ENCODE measurements around the gene FOXJ1.

Gene FOXJ1

GRCh38 chr17:76134911-76135809 is 5.9 kb downstream of the FOXJ1 start:
- DNase-seq (ENCODE audit: low read depth, low spot score) = no peak
- no peak overlapping the region for H3K4me3 ChIP-seq (ENCODE audit: low read length)
- WGBS (ENCODE audit: insufficient coverage, insufficient read length) = no CpG with 5 or more reads among the region's 22 CpGs
- H3K9me3 ChIP-seq (ENCODE audit: control insufficient read depth, insufficient read depth, low read length) = no peaks in the 10 kb centered on the region
- peaks cover 23% of the 10 kb centered on the region for H3K27me3 ChIP-seq (ENCODE audit: control insufficient read depth, insufficient read depth, low read length)
- H3K27ac ChIP-seq (ENCODE audit: low read length) = no peak overlapping the region
- no peaks in the 10 kb centered on the region for H3K36me3 ChIP-seq (ENCODE audit: control insufficient read depth, insufficient read depth, low read length)
- peaks cover 42% of the 10 kb centered on the region for H3K4me1 ChIP-seq (ENCODE audit: control insufficient read depth, insufficient read depth, low read length)

GRCh38 chr17:76132574-76133338 is 8.3 kb downstream of the FOXJ1 start:
- DNase-seq (ENCODE audit: low read depth, low spot score) = no peak
- no peaks in the 10 kb centered on the region for H3K9me3 ChIP-seq (ENCODE audit: control insufficient read depth, insufficient read depth, low read length)
- H3K27ac ChIP-seq (ENCODE audit: low read length) = no peak overlapping the region
- no CpG with 5 or more reads among the region's 21 CpGs for WGBS (ENCODE audit: insufficient coverage, insufficient read length)
- peaks cover 3% of the 10 kb centered on the region; the same call in 1 of the 2 replicates for H3K27me3 ChIP-seq (ENCODE audit: control insufficient read depth, insufficient read depth, low read length)
- H3K4me3 ChIP-seq (ENCODE audit: low read length) = no peak overlapping the region
- H3K4me1 ChIP-seq (ENCODE audit: control insufficient read depth, insufficient read depth, low read length) = peaks cover 28% of the 10 kb centered on the region
- no peaks in the 10 kb centered on the region for H3K36me3 ChIP-seq (ENCODE audit: control insufficient read depth, insufficient read depth, low read length)

- no peak for DNase-seq (ENCODE audit: low read depth, low spot score)
- Histone ChIP-seq H3K27me3 (ENCODE audit: control insufficient read depth, insufficient read depth, low read length) (no peaks in the 10 kb centered on the region; the same call in 1 of the 2 replicates), H3K4me1 (ENCODE audit: control insufficient read depth, insufficient read depth, low read length) (peaks cover 27% of the 10 kb centered on the region), H3K27ac (ENCODE audit: low read length) (no peak overlapping the region), H3K36me3 (ENCODE audit: control insufficient read depth, insufficient read depth, low read length) (no peaks in the 10 kb centered on the region), H3K9me3 (ENCODE audit: control insufficient read depth, insufficient read depth, low read length) (no peaks in the 10 kb centered on the region), H3K4me3 (ENCODE audit: low read length) (no peak overlapping the region)
- WGBS (ENCODE audit: insufficient coverage, insufficient read length) = no CpG with 5 or more reads among the region's 21 CpGs
These were observed 9.1 kb downstream of the FOXJ1 start for GRCh38 chr17:76131692-76132573.

- peaks cover 23% of the 10 kb centered on the region for H3K4me1 ChIP-seq (ENCODE audit: control insufficient read depth, insufficient read depth, low read length)
- no peak for DNase-seq (ENCODE audit: low read depth, low spot score)
- WGBS (ENCODE audit: insufficient coverage, insufficient read length) = no CpG with 5 or more reads among the region's 21 CpGs
- H3K36me3 ChIP-seq (ENCODE audit: control insufficient read depth, insufficient read depth, low read length) = no peaks in the 10 kb centered on the region
- H3K9me3 ChIP-seq (ENCODE audit: control insufficient read depth, insufficient read depth, low read length) = no peaks in the 10 kb centered on the region
- no peaks in the 10 kb centered on the region; the same call in 1 of the 2 replicates for H3K27me3 ChIP-seq (ENCODE audit: control insufficient read depth, insufficient read depth, low read length)
- H3K4me3 ChIP-seq (ENCODE audit: low read length) = no peak overlapping the region
- H3K27ac ChIP-seq (ENCODE audit: low read length) = no peak overlapping the region
These were observed 9.9 kb downstream of the FOXJ1 start for GRCh38 chr17:76131051-76131691.

GRCh38 chr17:76130473-76130872 is 10.6 kb downstream of the FOXJ1 start:
- Histone ChIP-seq H3K27ac (ENCODE audit: low read length) (no peak overlapping the region), H3K9me3 (ENCODE audit: control insufficient read depth, insufficient read depth, low read length) (no peaks in the 10 kb centered on the region), H3K4me1 (ENCODE audit: control insufficient read depth, insufficient read depth, low read length) (peaks cover 18% of the 10 kb centered on the region), H3K27me3 (ENCODE audit: control insufficient read depth, insufficient read depth, low read length) (no peaks in the 10 kb centered on the region; the same call in 1 of the 2 replicates), H3K4me3 (ENCODE audit: low read length) (no peak overlapping the region), H3K36me3 (ENCODE audit: control insufficient read depth, insufficient read depth, low read length) (no peaks in the 10 kb centered on the region)
- DNase-seq (ENCODE audit: low read depth, low spot score) = no peak
- WGBS (ENCODE audit: insufficient coverage, insufficient read length) = no CpG with 5 or more reads among the region's 13 CpGs

- no CpG with 5 or more reads among the region's 1 CpG for WGBS (ENCODE audit: insufficient coverage, insufficient read length)
- Histone ChIP-seq H3K9me3 (ENCODE audit: control insufficient read depth, insufficient read depth, low read length) (no peaks in the 10 kb centered on the region), H3K27ac (ENCODE audit: low read length) (no peak overlapping the region), H3K4me3 (ENCODE audit: low read length) (no peak overlapping the region), H3K36me3 (ENCODE audit: control insufficient read depth, insufficient read depth, low read length) (no peaks in the 10 kb centered on the region), H3K27me3 (ENCODE audit: control insufficient read depth, insufficient read depth, low read length) (no peaks in the 10 kb centered on the region), H3K4me1 (ENCODE audit: control insufficient read depth, insufficient read depth, low read length) (peaks cover 3% of the 10 kb centered on the region; the same call in 1 of the 2 replicates)
- no peak for DNase-seq (ENCODE audit: low read depth, low spot score)
These were observed 15.1 kb downstream of the FOXJ1 start for GRCh38 chr17:76125922-76126321.

- no CpG with 5 or more reads among the region's 5 CpGs for WGBS (ENCODE audit: insufficient coverage, insufficient read length)
These were observed 15.7 kb downstream of the FOXJ1 start for GRCh38 chr17:76125391-76125675.

GRCh38 chr17:76124582-76125390 is 16.3 kb downstream of the FOXJ1 start:
- H3K4me1 ChIP-seq (ENCODE audit: control insufficient read depth, insufficient read depth, low read length) = peaks cover 3% of the 10 kb centered on the region; the same call in 1 of the 2 replicates
- no peak overlapping the region for H3K27ac ChIP-seq (ENCODE audit: low read length)
- no peaks in the 10 kb centered on the region for H3K36me3 ChIP-seq (ENCODE audit: control insufficient read depth, insufficient read depth, low read length)
- no peaks in the 10 kb centered on the region for H3K27me3 ChIP-seq (ENCODE audit: control insufficient read depth, insufficient read depth, low read length)
- DNase-seq (ENCODE audit: low read depth, low spot score) = no peak
- WGBS (ENCODE audit: insufficient coverage, insufficient read length) = no CpG with 5 or more reads among the region's 22 CpGs
- H3K9me3 ChIP-seq (ENCODE audit: control insufficient read depth, insufficient read depth, low read length) = no peaks in the 10 kb centered on the region
- no peak overlapping the region for H3K4me3 ChIP-seq (ENCODE audit: low read length)

More at GRCh38 chr17:76125391-76125675, 15.7 kb downstream of the FOXJ1 start:
- no peak for DNase-seq (ENCODE audit: low read depth, low spot score)
- no peaks in the 10 kb centered on the region for H3K27me3 ChIP-seq (ENCODE audit: control insufficient read depth, insufficient read depth, low read length)
- H3K27ac ChIP-seq (ENCODE audit: low read length) = no peak overlapping the region
- H3K4me3 ChIP-seq (ENCODE audit: low read length) = no peak overlapping the region
- H3K4me1 ChIP-seq (ENCODE audit: control insufficient read depth, insufficient read depth, low read length) = peaks cover 1% of the 10 kb centered on the region; the same call in 1 of the 2 replicates
- no peaks in the 10 kb centered on the region for H3K36me3 ChIP-seq (ENCODE audit: control insufficient read depth, insufficient read depth, low read length)
- no peaks in the 10 kb centered on the region for H3K9me3 ChIP-seq (ENCODE audit: control insufficient read depth, insufficient read depth, low read length)

GRCh38 chr17:76123749-76124581 is 17.1 kb downstream of the FOXJ1 start:
- Histone ChIP-seq H3K9me3 (ENCODE audit: control insufficient read depth, insufficient read depth, low read length) (no peaks in the 10 kb centered on the region), H3K4me1 (ENCODE audit: control insufficient read depth, insufficient read depth, low read length) (peaks cover 3% of the 10 kb centered on the region; the same call in 1 of the 2 replicates), H3K36me3 (ENCODE audit: control insufficient read depth, insufficient read depth, low read length) (no peaks in the 10 kb centered on the region), H3K27me3 (ENCODE audit: control insufficient read depth, insufficient read depth, low read length) (no peaks in the 10 kb centered on the region), H3K4me3 (ENCODE audit: low read length) (no peak overlapping the region), H3K27ac (ENCODE audit: low read length) (no peak overlapping the region)
- no peak for DNase-seq (ENCODE audit: low read depth, low spot score)
- no CpG with 5 or more reads among the region's 9 CpGs for WGBS (ENCODE audit: insufficient coverage, insufficient read length)

Measured in iPS DF 6.9 (cell line).